ENCODE results near the gene BAAT.

Gene BAAT

GRCh38 chr9:101398068-101398929, 13.5 kb upstream of the BAAT start, which contains the start of the genes MRPL50 and ZNF189:
Gene MRPL50 (minus strand): TSS chr9:101398618. CDS start chr9:101398592, 26 bp downstream.
Gene ZNF189 (plus strand): TSS chr9:101398851. CDS start chr9:101399157, 306 bp downstream.
- peak; percentile 98 for DNase-seq (ENCODE audit: low spot score)

GRCh38 chr9:101397746-101398067, 12.9 kb upstream of the BAAT start:
- no peak for DNase-seq (ENCODE audit: low spot score)

- DNase-seq (ENCODE audit: low spot score), result no peak
These were observed 9.9 kb upstream of the BAAT start for GRCh38 chr9:101394687-101395086.

- DNase-seq (ENCODE audit: low spot score), result no peak
These were observed 8.3 kb upstream of the BAAT start for GRCh38 chr9:101393135-101393534.

- DNase-seq (ENCODE audit: low spot score), result no peak
These were observed 3.7 kb upstream of the BAAT start for GRCh38 chr9:101388507-101388993.

GRCh38 chr9:101387871-101388506, 3.2 kb upstream of the BAAT start:
- peak; percentile 46 for DNase-seq (ENCODE audit: low spot score)

- DNase-seq (ENCODE audit: low spot score), result no peak
These were observed 1.4 kb downstream of the BAAT start for GRCh38 chr9:101383361-101383760.

- no peak for DNase-seq (ENCODE audit: low spot score)
These were observed 2.9 kb downstream of the BAAT start for GRCh38 chr9:101381833-101382342.

- DNase-seq (ENCODE audit: low spot score), result no peak
These were observed 3.7 kb downstream of the BAAT start for GRCh38 chr9:101381118-101381517.

- no peak for DNase-seq (ENCODE audit: low spot score)
These were observed 4.5 kb downstream of the BAAT start for GRCh38 chr9:101380295-101380694.

GRCh38 chr9:101376111-101376848, 8.5 kb downstream of the BAAT start:
- no peak for DNase-seq (ENCODE audit: low spot score)

GRCh38 chr9:101375546-101375945, 9.3 kb downstream of the BAAT start:
- no peak for DNase-seq (ENCODE audit: low spot score)

GRCh38 chr9:101372327-101373118, 12.3 kb downstream of the BAAT start:
- no peak for DNase-seq (ENCODE audit: low spot score)

- DNase-seq (ENCODE audit: low spot score), result no peak
These were observed 13.0 kb downstream of the BAAT start for GRCh38 chr9:101371813-101372212.

GRCh38 chr9:101369884-101370531, 14.8 kb downstream of the BAAT start:
- DNase-seq (ENCODE audit: low spot score), result no peak

GRCh38 chr9:101369286-101369685, 15.5 kb downstream of the BAAT start:
- no peak for DNase-seq (ENCODE audit: low spot score)

- DNase-seq (ENCODE audit: low spot score), result no peak
These were observed 17.5 kb downstream of the BAAT start for GRCh38 chr9:101367323-101367722.

- no peak for DNase-seq (ENCODE audit: low spot score)
These were observed 18.6 kb downstream of the BAAT start for GRCh38 chr9:101366038-101366756.

- DNase-seq (ENCODE audit: low spot score), result no peak
These were observed 19.6 kb downstream of the BAAT start for GRCh38 chr9:101365181-101365580.

- DNase-seq (ENCODE audit: low spot score), result no peak
These were observed 22.4 kb downstream of the BAAT start for GRCh38 chr9:101362450-101362849.

All from CD4-positive, alpha-beta T cell treated with Interleukin-2 at 100 ng/mL for 4 hours (primary cell).